Measurements from ENCODE around the gene IRAK2.
"Not testable (repeated sequence)": the region's sequence is repeated elsewhere in the genome, so short reads cannot be mapped to it uniquely, and the experiment has no call there.

IRAK2 gene

GRCh38 chr3:10160346-10160745 is 4.4 kb upstream of the IRAK2 start:
- no peak for DNase-seq (ENCODE audit: low read depth in 2 of 2)
- no peak overlapping the region for H3K4me3 ChIP-seq (replicated peaks in 1 of 2; ENCODE audit: low read depth in 2 of 2, low read length in 2 of 2)
- TF ChIP-seq, protein P1, sequence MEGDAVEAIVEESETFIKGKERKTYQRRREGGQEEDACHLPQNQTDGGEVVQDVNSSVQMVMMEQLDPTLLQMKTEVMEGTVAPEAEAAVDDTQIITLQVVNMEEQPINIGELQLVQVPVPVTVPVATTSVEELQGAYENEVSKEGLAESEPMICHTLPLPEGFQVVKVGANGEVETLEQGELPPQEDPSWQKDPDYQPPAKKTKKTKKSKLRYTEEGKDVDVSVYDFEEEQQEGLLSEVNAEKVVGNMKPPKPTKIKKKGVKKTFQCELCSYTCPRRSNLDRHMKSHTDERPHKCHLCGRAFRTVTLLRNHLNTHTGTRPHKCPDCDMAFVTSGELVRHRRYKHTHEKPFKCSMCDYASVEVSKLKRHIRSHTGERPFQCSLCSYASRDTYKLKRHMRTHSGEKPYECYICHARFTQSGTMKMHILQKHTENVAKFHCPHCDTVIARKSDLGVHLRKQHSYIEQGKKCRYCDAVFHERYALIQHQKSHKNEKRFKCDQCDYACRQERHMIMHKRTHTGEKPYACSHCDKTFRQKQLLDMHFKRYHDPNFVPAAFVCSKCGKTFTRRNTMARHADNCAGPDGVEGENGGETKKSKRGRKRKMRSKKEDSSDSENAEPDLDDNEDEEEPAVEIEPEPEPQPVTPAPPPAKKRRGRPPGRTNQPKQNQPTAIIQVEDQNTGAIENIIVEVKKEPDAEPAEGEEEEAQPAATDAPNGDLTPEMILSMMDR (IDR thresholded peaks at IDR 0.05; ENCODE audit: low read depth, low read length): no peak

DNA sequence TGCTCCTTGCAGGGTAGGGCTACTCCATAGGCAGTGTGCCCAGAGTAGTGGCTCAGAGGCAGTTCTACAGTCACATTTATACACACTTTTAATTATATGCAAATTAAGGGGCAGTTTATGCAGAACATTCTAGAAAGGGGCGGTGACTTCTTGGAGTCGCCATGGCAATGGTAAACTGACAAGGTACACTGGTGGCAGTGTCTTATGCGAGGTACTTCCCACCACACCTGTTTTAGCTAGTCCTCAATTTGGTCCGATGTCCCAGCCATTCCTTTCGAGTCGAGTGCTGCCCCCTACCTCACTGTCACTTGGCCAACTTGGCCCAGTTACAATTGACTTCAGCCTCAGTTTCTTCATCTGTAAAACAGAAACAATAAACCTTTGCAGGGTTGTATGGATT is 3.8 kb upstream of the IRAK2 start:
- no peak overlapping the region for H3K4me3 ChIP-seq (replicated peaks in 1 of 2; ENCODE audit: low read depth in 2 of 2, low read length in 2 of 2)
- no peak for DNase-seq (ENCODE audit: low read depth in 2 of 2)
- TF ChIP-seq, protein P1 (IDR thresholded peaks at IDR 0.05; ENCODE audit: low read depth, low read length): no peak

- TF ChIP-seq, protein P1 (IDR thresholded peaks at IDR 0.05; ENCODE audit: low read depth, low read length): no peak
- no peak overlapping the region for H3K4me3 ChIP-seq (replicated peaks in 1 of 2; ENCODE audit: low read depth in 2 of 2, low read length in 2 of 2)
- DNase-seq (ENCODE audit: low read depth in 2 of 2): no peak
Observed at GRCh38 chr3:10162185-10162584, 2.5 kb upstream of the IRAK2 start.

- peak overlapping the region in 1 of 2 donors; percentile 97 for H3K4me3 ChIP-seq (replicated peaks in 1 of 2; ENCODE audit: low read depth in 2 of 2, low read length in 2 of 2)
- not testable (repeated sequence) for DNase-seq (ENCODE audit: low read depth in 2 of 2)
Observed at GRCh38 chr3:10164201-10164545, 546 bp upstream of the IRAK2 start.

- DNase-seq (ENCODE audit: low read depth in 2 of 2): no peak
- TF ChIP-seq, protein P1 (IDR thresholded peaks at IDR 0.05; ENCODE audit: low read depth, low read length): no peak
- H3K4me3 ChIP-seq (replicated peaks in 1 of 2; ENCODE audit: low read depth in 2 of 2, low read length in 2 of 2): peak overlapping the region in 1 of 2 donors; percentile 97
Observed at GRCh38 chr3:10166213-10166604, 1.5 kb downstream of the IRAK2 start.

DNA sequence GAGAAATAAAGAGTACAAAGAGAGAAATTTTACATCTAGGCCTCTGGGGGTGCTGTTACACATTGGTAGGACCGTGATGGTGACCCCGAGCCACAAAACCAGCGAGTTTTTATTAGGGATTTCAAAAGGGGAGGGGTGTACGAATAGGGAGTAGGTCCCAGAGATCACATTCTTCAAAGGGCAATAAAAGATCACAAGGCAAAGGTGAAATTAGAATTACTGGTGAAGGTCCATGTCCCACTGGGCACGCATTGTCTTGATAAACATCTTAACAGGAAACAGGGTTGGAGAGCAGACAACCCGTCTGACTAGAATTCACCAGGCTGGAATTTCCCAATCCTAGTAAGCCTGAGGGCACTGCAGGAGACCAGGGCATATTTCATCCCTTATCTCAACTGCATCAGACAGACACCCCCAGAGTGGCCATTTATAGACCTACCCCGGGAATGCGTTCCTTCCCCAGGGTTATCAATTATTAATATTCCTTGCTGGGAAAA is 4.3 kb downstream of the IRAK2 start:
- no peak overlapping the region for H3K4me3 ChIP-seq (replicated peaks in 1 of 2; ENCODE audit: low read depth in 2 of 2, low read length in 2 of 2)

DNA sequence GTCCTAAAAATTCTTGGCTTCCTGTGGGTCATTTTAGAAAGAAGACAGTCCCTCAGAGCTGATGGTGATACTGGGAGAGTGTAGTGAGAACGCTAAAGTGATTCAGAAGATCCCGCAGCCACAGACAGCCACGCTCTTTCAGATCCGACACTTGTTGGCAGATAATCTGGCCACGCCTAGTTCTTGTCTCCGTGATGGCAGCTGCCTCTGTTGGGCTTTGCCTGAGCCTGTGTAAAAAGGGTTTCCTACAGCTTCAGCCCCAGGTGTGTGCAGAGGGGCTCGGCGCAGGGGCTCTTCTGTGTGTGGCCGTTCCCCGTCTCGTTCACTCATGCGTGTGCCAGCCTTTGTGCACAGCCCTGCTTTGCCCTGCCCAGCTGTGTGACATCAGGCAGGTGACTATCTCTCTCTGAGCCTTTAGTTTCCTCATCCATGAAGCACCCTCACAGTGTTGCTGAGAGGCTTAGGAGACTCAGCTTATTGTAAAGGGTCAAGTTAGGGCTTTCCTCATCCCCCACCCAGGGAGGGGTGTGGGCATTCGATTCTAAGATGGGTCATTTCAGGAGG is 6.3 kb downstream of the IRAK2 start:
- no peak overlapping the region for H3K4me3 ChIP-seq (replicated peaks in 1 of 2; ENCODE audit: low read depth in 2 of 2, low read length in 2 of 2)
- TF ChIP-seq, protein P1 (IDR thresholded peaks at IDR 0.05; ENCODE audit: low read depth, low read length): no peak
- no peak for DNase-seq (ENCODE audit: low read depth in 2 of 2)

More for the DNA sequence above, 4.3 kb downstream of the IRAK2 start:
- no peak for DNase-seq (ENCODE audit: low read depth in 2 of 2)
- TF ChIP-seq, protein P1 (IDR thresholded peaks at IDR 0.05; ENCODE audit: low read depth, low read length): no peak
